ENCODE data around the gene PIK3CB.

GRCh38 chr3:138800248-138800647 lies 34.5 kb downstream of the PIK3CB start:
- TF ChIP-seq ZNF280D (tag by site-specific recombination; IDR thresholded peaks at IDR 0.05) = no peak
- no peak for TF ChIP-seq CTCF (tag by site-specific recombination; IDR thresholded peaks at IDR 0.05)
- no peak for TF ChIP-seq ZNF629 (tag by site-specific recombination; IDR thresholded peaks at IDR 0.05)
- no peak for TF ChIP-seq YY1 (tag by site-specific recombination; IDR thresholded peaks at IDR 0.05)
- TF ChIP-seq ZNF121 (tag by site-specific recombination; IDR thresholded peaks at IDR 0.05) = no peak
- TF ChIP-seq ZNF354C (tag by site-specific recombination; IDR thresholded peaks at IDR 0.05; ENCODE audit: borderline replicate concordance, low read depth) = no peak
- no peak for TF ChIP-seq ZNF174 (tag by site-specific recombination; IDR thresholded peaks at IDR 0.05)
- no peak for TF ChIP-seq RBAK (tag by site-specific recombination; IDR thresholded peaks at IDR 0.05)

All from HEK293 (cell line).